CD4-positive, alpha-beta T cell treated with Interleukin-15 for 4 hours (primary cell): ENCODE results near the gene MFAP4.

Experiments used
- DNase-seq: peaks from one replicate; pipeline ENCODE4 v3.0.0-alpha.2; 2020; ENCODE audit warnings: low spot score

The MFAP4 gene

DNA sequence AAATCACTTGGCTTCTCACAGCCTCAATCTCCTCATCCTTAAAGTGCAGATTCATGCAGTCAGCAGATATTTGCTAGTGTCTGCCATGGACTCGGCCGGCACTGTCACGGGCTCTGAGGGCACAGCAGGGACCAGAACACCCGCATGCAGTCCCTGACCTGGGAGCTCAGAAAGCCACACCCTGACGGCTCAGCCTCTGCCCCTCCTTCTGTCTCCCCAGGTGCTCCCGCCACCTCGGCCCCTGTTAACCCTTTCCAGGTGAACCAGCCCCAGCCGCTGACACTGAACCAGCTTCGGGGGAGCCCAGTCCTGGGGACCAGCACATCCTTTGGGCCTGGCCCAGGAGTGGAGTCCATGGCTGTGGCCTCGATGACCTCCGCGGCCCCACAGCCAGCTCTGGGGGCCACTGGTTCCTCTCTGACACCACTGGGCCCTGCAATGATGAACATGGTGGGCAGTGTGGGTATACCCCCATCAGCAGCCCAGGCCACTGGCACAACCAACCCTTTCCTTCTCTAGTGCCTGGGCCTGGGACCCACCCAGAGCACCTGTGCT, 53.2 kb downstream of the MFAP4 start:
- no peak for DNase-seq
